ENCODE data around the gene TM9SF2.

DNA sequence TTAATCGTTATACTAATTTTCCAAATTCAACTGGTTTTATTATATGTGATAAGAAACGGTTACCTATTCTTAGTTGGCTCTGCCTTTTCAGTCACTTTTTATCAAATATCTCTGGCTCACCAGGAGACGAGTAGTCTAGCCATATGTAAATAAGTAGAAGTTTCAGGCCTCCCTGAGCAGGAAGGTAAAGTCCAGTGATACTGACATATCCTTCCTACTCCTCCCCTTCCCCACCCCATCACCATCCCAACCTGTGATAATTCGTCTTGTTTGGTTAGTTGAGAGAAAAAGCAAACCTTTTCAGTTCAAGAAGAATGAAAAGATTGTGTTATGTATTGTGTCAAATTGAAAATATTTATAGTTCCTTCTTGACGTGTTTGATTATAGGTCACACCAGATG, 53.9 kb downstream of the TM9SF2 start:
- no peak for TF ChIP-seq EZH2phosphoT487 (conservative IDR thresholded peaks at IDR 0.05; ENCODE audit: low read length)
- TF ChIP-seq, protein P1, sequence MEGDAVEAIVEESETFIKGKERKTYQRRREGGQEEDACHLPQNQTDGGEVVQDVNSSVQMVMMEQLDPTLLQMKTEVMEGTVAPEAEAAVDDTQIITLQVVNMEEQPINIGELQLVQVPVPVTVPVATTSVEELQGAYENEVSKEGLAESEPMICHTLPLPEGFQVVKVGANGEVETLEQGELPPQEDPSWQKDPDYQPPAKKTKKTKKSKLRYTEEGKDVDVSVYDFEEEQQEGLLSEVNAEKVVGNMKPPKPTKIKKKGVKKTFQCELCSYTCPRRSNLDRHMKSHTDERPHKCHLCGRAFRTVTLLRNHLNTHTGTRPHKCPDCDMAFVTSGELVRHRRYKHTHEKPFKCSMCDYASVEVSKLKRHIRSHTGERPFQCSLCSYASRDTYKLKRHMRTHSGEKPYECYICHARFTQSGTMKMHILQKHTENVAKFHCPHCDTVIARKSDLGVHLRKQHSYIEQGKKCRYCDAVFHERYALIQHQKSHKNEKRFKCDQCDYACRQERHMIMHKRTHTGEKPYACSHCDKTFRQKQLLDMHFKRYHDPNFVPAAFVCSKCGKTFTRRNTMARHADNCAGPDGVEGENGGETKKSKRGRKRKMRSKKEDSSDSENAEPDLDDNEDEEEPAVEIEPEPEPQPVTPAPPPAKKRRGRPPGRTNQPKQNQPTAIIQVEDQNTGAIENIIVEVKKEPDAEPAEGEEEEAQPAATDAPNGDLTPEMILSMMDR (IDR thresholded peaks at IDR 0.05; ENCODE audit: insufficient read depth, low read length, poor library complexity, severe bottlenecking), result no peak
